NOMO-1 (cell line): ENCODE data around the gene ACBD6.

Experiments used
- DNase-seq, 2 experiments: peaks; one replicate each; lab custom pipeline; 2025; ENCODE audit not compliant: unreplicated experiment in 2 of 2; lab: John Stamatoyannopoulos, UW

The ACBD6 gene

GRCh38 chr1:180277476-180278193 lies 224.7 kb downstream of the ACBD6 start:
- DNase-seq: no peak

DNA sequence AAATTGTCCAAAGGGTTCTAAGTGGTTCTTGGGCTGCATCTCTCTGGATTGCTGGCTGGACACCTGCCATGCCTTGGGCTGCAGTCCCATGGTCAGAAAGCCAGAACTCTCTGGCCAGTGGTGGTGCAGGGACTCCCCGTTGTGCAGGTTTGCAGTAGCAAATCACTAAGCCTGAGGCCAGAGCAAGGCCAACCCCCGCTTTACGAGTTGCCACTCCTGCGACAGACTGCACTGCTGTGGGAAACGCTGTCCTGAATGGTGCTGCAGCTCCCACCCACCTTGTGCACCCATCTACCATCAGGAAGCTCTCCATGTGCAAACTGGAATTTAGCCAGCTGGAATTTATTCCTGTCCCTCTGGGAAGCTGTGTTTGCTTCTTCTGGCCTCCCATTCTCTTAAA lies 226.7 kb downstream of the ACBD6 start:
- DNase-seq: no peak

DNA sequence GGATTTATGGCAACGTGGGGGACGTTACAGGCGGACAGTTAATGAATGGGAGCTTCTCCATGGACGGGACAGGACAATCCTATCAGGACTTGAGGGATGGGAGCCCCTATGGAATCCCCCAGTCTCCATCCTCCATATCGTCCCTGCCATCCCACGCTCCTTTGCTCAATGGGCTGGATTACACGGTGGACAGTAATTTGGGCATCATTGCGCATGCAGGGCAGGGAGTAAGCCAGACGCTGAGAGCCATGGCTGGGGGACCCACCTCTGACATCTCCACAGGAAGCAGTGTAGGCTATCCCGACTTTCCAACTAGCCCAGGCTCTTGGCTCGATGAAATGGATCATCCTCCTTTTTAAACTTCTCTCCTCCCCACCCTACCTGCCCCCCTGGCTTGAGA lies 228.2 kb downstream of the ACBD6 start:
- DNase-seq: no peak

GRCh38 chr1:180273066-180273465 lies 229.3 kb downstream of the ACBD6 start:
- DNase-seq: no peak

DNA sequence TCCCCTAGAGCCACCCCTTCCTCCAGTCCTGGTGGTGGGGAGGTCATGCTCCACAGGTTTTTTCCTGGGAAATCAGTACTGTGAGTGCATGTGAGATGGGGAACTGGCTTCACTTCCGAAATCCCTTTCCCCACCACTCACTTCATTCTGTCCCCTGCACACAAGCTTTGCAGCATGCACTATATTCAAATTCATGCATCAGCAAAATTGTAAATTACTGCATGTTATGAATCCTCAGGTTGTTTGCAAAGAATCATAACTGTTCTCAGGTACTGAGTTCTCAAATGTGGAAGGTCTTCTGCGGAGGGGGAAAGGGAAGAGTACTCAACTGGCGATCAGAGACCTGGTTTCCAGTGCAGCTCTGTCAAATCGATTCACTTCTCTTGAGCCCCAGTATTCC lies 230.0 kb downstream of the ACBD6 start:
- DNase-seq: no peak

GRCh38 chr1:180271272-180272255 lies 230.8 kb downstream of the ACBD6 start:
- DNase-seq: no peak

DNA sequence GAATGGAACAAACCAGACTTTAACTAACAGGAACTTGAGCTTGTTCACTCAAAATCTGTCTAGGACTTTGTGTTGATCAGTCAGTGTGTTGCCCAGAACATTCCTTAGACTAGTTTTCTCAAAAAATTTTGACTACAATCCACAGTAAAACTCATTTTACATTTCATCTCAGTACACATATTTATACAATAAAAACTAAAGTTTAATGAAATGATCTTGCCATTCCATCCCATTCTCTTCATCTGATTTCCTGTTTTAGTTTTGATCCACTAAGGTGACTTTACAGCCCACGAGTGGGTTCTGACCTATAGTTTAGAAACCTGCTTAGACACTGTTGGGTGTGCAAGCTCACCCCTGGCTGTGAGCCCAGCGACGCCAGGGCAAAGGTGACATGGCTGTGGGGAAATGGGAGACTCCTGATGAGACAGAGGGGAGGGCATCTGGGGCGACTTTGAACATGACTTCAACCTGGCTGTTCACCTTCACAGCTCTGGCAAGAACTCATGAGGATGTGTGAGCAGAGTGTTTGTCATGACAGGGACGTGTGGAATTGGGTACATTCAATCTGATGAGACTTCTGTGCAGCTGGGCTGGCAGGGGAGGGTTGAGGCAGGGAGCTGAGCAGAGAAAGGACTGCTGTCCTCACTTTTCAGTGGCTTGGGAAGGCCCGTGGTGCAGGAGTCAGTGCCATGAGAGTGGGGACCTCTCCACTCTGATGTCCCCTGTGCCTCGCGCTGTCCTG lies 231.7 kb downstream of the ACBD6 start:
- no peak for DNase-seq

DNA sequence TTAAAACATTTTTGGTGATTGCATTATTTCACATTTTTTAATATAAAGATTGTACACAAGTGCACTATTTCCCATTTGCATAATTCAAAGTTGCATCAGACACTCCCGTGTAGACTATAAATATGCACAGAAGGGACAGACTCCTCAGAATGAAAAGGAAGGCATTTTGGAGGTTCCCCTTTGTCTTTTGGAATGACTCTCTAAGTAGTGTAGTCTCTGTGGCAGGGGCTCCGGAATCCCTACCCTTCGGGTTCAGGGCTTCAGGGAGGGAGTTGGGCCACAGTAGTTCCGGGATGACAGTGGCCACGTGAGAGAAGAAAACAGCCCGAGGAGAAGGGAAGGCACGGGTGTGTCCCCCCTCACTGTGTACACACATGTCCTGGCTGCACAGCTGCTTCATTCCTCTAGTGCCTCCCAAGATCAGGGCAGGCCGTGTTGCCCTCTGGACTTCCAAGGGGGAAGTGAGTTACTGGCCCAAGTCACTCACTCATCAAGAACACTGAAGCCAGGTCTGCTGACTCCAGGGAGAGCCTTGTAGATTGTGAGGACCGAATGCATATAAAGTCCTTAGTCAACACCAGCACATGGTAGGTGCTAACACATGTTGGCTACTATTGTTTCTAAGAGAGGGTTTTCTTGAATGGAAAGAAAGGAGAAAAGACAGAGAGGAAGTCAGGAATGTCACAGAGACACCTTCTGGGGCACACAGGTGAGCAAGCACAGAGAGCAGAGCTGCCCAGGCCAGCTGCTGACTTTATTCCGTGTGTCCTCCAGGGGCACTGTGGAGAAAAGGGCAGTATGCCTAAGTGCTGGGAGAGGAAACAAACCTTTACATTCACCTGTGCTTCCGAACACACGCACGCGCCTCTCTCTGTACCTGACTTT lies 232.5 kb downstream of the ACBD6 start:
- DNase-seq: no peak

DNA sequence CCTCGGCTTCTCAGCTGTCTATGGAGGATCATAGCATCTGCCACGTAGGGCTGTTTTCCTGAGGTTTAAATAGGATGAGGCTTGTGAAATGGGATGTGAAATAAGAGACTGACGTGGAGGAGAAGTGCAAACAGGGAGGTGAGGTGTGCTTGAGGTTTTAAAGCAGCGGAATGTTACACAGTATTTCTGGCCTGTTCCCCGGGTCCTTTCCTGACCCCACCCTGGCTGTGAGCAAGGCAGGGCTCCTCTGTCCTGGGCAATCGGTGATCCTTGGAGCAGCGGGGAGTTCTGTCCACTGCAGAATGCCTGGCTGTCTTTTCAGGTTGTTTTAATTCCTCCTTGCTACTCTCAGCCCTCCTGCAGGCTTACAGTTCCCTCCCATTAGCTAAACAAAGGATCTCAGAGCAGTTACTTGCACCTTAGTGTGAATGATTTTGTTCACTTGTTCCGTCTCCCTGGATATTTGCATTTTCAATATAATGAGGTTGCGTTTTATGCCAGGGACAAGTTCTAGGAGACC lies 233.8 kb downstream of the ACBD6 start:
- no peak for DNase-seq

DNA sequence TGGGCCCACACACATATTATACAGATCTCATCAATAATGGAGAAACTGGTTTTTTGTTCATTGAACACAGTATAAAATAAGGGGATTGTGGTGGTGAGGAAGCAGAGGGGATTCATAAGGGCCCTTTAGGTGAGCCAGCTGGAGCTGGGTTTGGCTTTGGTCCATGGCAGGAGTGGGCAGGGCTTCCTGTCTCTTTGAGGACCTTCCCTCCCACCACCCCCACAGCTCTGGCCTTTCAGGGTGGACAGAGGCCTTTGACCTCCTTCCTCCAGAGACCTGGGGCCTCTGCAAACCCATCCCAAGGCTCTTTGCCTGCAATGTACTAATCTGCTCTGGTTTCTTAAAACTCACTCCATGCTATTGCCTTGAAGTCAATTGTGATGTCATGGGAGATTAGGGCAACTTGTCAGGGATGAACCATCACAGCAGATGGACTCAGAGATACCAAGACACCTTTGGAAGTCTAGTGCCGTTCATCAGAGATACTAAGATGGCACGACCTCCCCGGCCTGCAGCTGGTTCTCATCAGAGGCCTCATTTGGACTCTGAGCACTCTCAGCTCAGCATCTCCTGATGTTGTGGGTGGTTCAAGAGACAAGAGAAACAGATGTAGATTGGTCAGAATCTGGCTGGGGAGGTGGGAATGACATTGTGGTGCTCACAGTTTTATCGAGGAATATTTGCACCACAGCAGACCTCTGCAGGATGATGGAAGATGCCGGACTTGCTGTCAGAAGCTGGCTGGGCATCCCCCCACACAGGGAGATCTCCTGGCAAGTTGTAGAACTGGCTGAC lies 234.4 kb downstream of the ACBD6 start:
- DNase-seq: no peak

GRCh38 chr1:180267211-180267561 lies 235.2 kb downstream of the ACBD6 start:
- no peak for DNase-seq

- DNase-seq: no peak
These were observed 235.8 kb downstream of the ACBD6 start for GRCh38 chr1:180266275-180267210.

- no peak for DNase-seq
These were observed 236.5 kb downstream of the ACBD6 start for GRCh38 chr1:180265871-180266270.

DNA sequence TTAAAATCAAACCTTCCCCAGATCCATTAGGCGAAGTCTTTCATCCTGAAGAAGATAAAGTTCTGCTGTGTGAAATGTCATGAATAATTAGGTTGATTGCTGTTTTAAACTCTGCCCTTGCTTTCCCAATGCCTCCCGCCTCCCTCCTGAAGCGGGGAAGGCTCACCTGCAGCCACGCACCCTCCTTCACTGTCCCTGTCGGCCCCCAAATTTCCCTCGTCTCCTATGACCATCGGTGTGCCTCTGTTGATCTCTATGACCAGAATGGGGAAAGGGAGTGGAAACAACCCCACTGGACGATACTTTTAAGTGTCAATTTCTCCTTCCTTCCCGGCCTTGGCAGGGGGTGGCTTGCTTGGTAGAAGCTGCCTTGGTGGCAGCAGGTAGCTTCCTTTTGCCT lies 237.2 kb downstream of the ACBD6 start:
- DNase-seq: no peak

GRCh38 chr1:180264595-180264994 lies 237.8 kb downstream of the ACBD6 start:
- DNase-seq: no peak

DNA sequence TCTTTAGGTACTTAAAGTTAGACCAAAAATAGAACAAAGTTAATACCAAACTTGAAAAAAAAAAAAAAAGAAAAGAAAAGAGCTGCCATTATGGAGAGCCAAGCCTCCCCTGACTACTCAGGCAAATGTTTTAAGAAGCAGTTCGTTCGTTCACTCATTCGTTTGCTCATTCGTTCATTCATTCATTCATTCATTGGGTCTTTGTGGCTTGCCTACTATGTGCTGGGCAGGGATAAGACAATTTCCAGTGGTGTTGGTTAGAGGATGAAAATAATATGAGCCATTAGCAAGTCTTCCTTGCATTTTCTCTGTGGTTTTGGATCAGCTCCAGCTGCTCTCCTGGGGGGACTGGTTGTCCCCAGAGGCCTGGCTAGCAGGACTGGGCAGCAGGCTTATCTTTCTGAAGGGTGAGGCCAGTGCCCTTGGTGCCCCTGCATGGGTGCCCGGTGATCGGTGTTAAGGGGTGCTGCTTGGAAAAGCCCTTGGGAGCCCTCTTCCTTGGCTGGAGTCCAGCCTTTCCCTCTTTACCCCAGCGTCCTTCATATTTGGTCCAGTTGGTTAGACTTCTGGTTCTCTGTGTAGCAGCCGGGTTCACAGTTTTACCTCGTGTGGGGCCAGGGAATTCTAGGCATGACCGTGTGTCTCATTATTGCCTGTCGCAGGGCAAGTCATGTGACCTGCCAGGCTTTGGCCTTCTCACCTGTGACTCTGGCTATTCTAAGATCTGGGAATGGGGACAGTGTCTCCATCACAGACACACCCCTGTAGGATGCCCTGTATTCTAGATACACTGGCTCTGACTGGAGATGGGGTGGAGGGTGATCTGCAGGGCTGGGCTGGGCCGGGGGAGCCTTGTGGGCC lies 239.5 kb downstream of the ACBD6 start:
- DNase-seq: no peak

GRCh38 chr1:180261524-180262155 lies 240.7 kb downstream of the ACBD6 start:
- DNase-seq: no peak
